Neural cell (in vitro differentiated cells): ENCODE results near the gene TLCD3A.

ENCODE experiments used
- EZH2 ChIP-seq: fragments of 200-600, 300-800 bp; shearing (Covaris generic), sonication (generic); IDR thresholded peaks from 2 replicates; pipeline ENCODE4 v1.6.1; 2014; ENCODE audit warnings: antibody characterized with exemption, low read length, borderline replicate concordance, mild to moderate bottlenecking; ENCODE audit not compliant: insufficient read depth, poor library complexity, severe bottlenecking
- MXI1 ChIP-seq: fragments of 450-650 bp; conservative IDR thresholded peaks from 2 replicates; pipeline ENCODE4 v1.6.1; 2014; ENCODE audit warnings: antibody characterized with exemption, mild to moderate bottlenecking; ENCODE audit not compliant: poor library complexity, severe bottlenecking
- POLR2AphosphoS5 ChIP-seq: IDR thresholded peaks from 2 replicates; pipeline ENCODE4 v1.6.1; 2012
- RAD21 ChIP-seq: fragments of 450-650 bp; conservative IDR thresholded peaks from 2 replicates; pipeline ENCODE4 v1.6.1; 2014; ENCODE audit warnings: antibody characterized with exemption, mild to moderate bottlenecking, moderate library complexity
- TF ChIP-seq, protein P1 (sequence below): fragments of 450-650 bp; IDR thresholded peaks from 2 replicates; pipeline ENCODE4 v1.5.1; 2014; ENCODE audit warnings: antibody characterized with exemption, mild to moderate bottlenecking, moderate library complexity; ENCODE audit not compliant: poor library complexity, severe bottlenecking

DNA sequence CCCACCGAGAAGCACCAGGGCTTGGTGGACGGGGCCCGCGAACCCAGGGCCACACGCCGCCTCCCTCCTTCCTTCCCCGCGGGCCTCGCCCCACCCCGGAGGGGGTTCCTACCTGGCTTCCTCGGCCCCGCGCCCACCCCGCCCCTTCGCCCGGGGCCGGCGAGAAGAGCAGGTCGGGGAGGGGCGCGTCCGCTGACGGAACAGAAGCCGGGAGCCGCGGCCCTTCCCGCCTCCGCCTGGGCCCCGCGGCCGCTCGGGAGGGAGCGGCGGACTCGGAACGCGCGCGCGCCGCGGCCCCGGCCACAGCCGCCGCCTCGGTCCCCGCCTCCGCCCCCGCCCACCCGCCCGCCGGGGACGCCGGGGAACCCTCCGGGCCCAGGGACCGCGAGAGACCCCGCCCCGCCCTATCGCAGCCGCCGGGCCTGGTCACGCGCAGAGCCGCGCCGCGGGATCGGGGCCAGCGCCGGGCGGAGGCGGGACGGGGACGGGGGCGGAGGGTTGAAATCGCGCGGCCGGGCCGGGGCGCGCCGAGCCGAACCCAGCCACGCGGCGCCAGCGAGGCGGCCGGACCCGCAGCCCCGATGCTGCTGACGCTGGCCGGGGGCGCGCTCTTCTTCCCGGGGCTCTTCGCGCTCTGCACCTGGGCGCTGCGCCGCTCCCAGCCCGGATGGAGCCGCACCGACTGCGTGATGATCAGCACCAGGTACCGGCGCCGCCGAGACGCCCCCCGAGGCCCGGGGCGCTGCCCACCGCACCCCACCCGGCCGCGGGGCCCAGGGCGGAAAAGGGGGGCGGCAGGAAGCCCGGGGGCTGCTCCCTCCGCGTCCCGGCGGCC is at the start of gene TLCD3A:
- TF ChIP-seq, protein P1, sequence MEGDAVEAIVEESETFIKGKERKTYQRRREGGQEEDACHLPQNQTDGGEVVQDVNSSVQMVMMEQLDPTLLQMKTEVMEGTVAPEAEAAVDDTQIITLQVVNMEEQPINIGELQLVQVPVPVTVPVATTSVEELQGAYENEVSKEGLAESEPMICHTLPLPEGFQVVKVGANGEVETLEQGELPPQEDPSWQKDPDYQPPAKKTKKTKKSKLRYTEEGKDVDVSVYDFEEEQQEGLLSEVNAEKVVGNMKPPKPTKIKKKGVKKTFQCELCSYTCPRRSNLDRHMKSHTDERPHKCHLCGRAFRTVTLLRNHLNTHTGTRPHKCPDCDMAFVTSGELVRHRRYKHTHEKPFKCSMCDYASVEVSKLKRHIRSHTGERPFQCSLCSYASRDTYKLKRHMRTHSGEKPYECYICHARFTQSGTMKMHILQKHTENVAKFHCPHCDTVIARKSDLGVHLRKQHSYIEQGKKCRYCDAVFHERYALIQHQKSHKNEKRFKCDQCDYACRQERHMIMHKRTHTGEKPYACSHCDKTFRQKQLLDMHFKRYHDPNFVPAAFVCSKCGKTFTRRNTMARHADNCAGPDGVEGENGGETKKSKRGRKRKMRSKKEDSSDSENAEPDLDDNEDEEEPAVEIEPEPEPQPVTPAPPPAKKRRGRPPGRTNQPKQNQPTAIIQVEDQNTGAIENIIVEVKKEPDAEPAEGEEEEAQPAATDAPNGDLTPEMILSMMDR: no peak
- TF ChIP-seq MXI1: no peak
- TF ChIP-seq EZH2: no peak
- no peak for TF ChIP-seq RAD21
- no peak for TF ChIP-seq POLR2AphosphoS5
